Spleen (tissue), 7 donors: ENCODE data around the gene HSF2.

Experiments
- POLR2A ChIP-seq, 3 donors: fragments of 450-650 bp; IDR thresholded peaks; one replicate each; pipeline ENCODE4 v1.5.1; 2017; ENCODE audit warnings: antibody characterized with exemption in 3 of 3, mild to moderate bottlenecking in 1 of 3
- POLR2AphosphoS5 ChIP-seq, 3 donors: sonication (generic); formaldehyde crosslinking; IDR thresholded peaks; one replicate each; pipeline ENCODE4 v1.5.1; 2017; ENCODE audit warnings: antibody characterized with exemption in 3 of 3
- TF ChIP-seq, protein P1 (sequence below), 11 experiments: fragments of 200-600 bp in 7 of 11; fragments of 450-650 bp in 4 of 11; sonication (generic) in 4 of 11; IDR thresholded peaks in 8 of 11; conservative IDR thresholded peaks in 3 of 11; 1 replicate in 7 of 11; 2 replicates in 4 of 11; pipeline versions ENCODE4 v1.4.0 to v1.8.0; 2016 to 2021; ENCODE audit warnings: antibody characterized with exemption in 11 of 11, inconsistent platforms in 4 of 11, mild to moderate bottlenecking in 1 of 11
- donor health status: DM: no; HTN: no; CAD: no; lungs with moderate emphysema.
- donor health status: DM: no; HTN: no; CAD: no.
- donor health status: DM: no; HTN: no; CAD: no.

DNA sequence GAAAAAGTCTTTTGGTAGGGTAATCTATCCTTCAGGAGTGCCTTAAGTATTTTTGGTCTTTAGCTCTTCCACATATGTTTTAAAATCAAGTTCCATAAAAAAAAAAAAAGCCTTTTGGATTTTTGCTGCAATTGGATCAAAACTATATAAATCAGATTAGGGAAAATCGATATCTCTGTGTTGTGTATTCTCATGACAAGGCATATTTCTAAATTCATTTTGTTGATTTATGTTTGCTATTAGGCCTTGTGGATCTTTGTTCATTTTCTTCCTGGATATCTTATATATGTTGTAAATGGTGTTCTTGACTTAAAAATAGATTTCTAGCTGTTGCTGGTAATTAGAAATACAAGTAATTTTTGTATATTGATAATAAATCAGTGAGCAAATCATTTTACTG, 8.8 kb downstream of the HSF2 start:
- TF ChIP-seq, protein P1, sequence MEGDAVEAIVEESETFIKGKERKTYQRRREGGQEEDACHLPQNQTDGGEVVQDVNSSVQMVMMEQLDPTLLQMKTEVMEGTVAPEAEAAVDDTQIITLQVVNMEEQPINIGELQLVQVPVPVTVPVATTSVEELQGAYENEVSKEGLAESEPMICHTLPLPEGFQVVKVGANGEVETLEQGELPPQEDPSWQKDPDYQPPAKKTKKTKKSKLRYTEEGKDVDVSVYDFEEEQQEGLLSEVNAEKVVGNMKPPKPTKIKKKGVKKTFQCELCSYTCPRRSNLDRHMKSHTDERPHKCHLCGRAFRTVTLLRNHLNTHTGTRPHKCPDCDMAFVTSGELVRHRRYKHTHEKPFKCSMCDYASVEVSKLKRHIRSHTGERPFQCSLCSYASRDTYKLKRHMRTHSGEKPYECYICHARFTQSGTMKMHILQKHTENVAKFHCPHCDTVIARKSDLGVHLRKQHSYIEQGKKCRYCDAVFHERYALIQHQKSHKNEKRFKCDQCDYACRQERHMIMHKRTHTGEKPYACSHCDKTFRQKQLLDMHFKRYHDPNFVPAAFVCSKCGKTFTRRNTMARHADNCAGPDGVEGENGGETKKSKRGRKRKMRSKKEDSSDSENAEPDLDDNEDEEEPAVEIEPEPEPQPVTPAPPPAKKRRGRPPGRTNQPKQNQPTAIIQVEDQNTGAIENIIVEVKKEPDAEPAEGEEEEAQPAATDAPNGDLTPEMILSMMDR (IDR thresholded peaks at IDR 0.05 in 8 of 11, conservative IDR thresholded peaks at IDR 0.05 in 3 of 11), result no peak
- TF ChIP-seq POLR2AphosphoS5 (IDR thresholded peaks at IDR 0.05) (no peak), POLR2A (IDR thresholded peaks at IDR 0.05) (no peak)
